HUES48 (cell line): Measurements from ENCODE around the gene MYL1.

Experiments
- H3K27ac ChIP-seq: one replicate; pipeline ENCODE4 v1.7.0; 2013; ENCODE audit warnings: low read depth, low read length, inconsistent platforms
- H3K27me3 ChIP-seq: 2 replicates; pipeline ENCODE4 v1.6.1; 2013; ENCODE audit warnings: mild to moderate bottlenecking, low read length; ENCODE audit not compliant: control insufficient read depth, insufficient read depth
- H3K36me3 ChIP-seq: 2 replicates; pipeline ENCODE4 v1.6.1; 2013; ENCODE audit warnings: low read length; ENCODE audit not compliant: control insufficient read depth, insufficient read depth
- H3K4me1 ChIP-seq: 2 replicates; pipeline ENCODE4 v1.6.1; 2013; ENCODE audit warnings: mild to moderate bottlenecking, low read length; ENCODE audit not compliant: control insufficient read depth, insufficient read depth
- H3K4me3 ChIP-seq: 2 replicates; pipeline ENCODE4 v1.5.1; 2013; ENCODE audit warnings: mild to moderate bottlenecking, low read depth, low read length
- H3K9ac ChIP-seq: 2 replicates; pipeline ENCODE4 v1.6.1; 2013; ENCODE audit warnings: mild to moderate bottlenecking, low read depth, low read length, moderate library complexity
- H3K9me3 ChIP-seq: 2 replicates; pipeline ENCODE4 v1.6.1; 2013; ENCODE audit warnings: low read length; ENCODE audit not compliant: control insufficient read depth, insufficient read depth

MYL1 gene

DNA sequence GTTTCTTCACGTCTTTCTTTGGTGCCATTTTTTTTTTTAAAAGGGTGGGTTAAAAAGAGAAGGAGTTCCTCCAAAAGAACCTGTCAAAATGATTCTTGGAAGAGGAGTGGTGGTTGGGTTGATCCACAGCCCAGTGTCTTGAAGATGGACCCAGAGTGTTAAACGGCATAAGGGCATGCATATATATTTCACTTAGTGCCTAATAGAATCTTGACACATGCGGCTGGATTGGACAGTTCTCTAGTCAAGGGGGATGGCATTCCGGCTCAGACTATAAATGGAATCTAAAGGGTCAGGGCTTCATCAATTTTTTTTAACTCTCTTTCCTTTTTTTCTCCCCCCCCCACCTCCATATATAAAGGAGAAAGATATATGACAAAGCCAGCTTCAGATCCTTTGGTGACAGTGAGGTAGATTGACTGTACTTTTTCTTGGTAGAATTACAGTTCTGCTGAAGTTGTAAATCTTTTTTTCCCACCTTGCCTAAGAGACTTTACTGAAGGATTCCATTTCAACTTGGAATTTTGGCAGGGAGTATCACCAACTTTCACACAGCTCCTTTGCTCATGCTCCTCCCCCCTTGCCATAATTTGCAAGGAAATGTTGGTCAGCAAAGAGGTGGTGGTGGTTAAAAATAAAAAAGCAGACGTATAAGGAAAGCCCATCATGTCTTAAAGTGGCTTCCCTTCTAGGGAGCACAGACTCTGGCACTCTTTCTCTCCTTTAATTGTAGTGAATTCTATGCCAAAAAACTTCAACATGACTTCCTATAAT, at the start of gene MYL1:
TSS of gene MYL1 (minus strand) at position 160 of the 774 bp plus-strand sequence. CDS start at position 28, 132 bp downstream.
- H3K4me3 ChIP-seq: no peak within 1 kb of the TSS
- no peak within 1 kb of the TSS for H3K27ac ChIP-seq
- no peaks in the 10 kb centered on the region for H3K36me3 ChIP-seq
- no peak within 1 kb of the TSS for H3K9ac ChIP-seq
- no peaks in the 10 kb centered on the region for H3K4me1 ChIP-seq
- no peaks in the 10 kb centered on the region for H3K27me3 ChIP-seq
- H3K9me3 ChIP-seq: no peaks in the 10 kb centered on the region

DNA sequence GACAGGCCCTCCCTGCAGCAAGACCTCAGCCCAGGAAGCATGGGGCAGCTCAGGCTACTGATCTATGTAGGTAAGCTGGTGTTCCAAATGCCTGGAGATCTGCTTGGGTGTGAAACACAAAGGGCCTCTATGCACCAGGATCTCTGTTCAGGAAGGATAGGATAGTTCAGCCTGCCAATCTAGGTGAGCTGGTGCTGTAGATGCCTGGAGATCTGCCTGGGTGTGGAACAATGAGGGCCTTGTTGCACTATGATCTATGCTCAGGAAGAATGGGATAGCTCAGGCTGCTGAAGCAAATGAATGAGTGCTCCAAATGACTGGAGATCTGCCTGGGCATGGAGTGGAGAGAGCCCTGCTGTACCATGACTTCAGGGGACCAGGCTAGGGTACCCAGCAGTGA, 48.9 kb upstream of the MYL1 start:
- no peaks in the 10 kb centered on the region for H3K9me3 ChIP-seq
- H3K36me3 ChIP-seq: no peaks in the 10 kb centered on the region
- no peak overlapping the region for H3K27ac ChIP-seq
- H3K4me1 ChIP-seq: no peaks in the 10 kb centered on the region
- H3K9ac ChIP-seq: no peak overlapping the region
- no peak overlapping the region for H3K4me3 ChIP-seq
- H3K27me3 ChIP-seq: no peaks in the 10 kb centered on the region

- Histone ChIP-seq H3K27me3 (no peaks in the 10 kb centered on the region), H3K36me3 (no peaks in the 10 kb centered on the region), H3K9me3 (no peaks in the 10 kb centered on the region), H3K4me1 (no peaks in the 10 kb centered on the region), H3K9ac (no peak overlapping the region), H3K4me3 (no peak overlapping the region), H3K27ac (no peak overlapping the region)
Observed at GRCh38 chr2:210363261-210363660, 48.3 kb upstream of the MYL1 start.

GRCh38 chr2:210360412-210360811, 45.4 kb upstream of the MYL1 start:
- no peaks in the 10 kb centered on the region for H3K9me3 ChIP-seq
- H3K27ac ChIP-seq: no peak overlapping the region
- H3K4me3 ChIP-seq: no peak overlapping the region
- no peaks in the 10 kb centered on the region for H3K36me3 ChIP-seq
- no peak overlapping the region for H3K9ac ChIP-seq
- H3K4me1 ChIP-seq: no peaks in the 10 kb centered on the region
- no peaks in the 10 kb centered on the region for H3K27me3 ChIP-seq

- H3K9ac ChIP-seq: no peak overlapping the region
- no peaks in the 10 kb centered on the region for H3K9me3 ChIP-seq
- no peaks in the 10 kb centered on the region for H3K27me3 ChIP-seq
- no peak overlapping the region for H3K27ac ChIP-seq
- H3K36me3 ChIP-seq: no peaks in the 10 kb centered on the region
- H3K4me1 ChIP-seq: no peaks in the 10 kb centered on the region
- H3K4me3 ChIP-seq: no peak overlapping the region
Observed at GRCh38 chr2:210356944-210357343, 42.0 kb upstream of the MYL1 start.

GRCh38 chr2:210337159-210337558, 22.2 kb upstream of the MYL1 start:
- H3K36me3 ChIP-seq: no peaks in the 10 kb centered on the region
- no peak overlapping the region for H3K4me3 ChIP-seq
- H3K27ac ChIP-seq: no peak overlapping the region

GRCh38 chr2:210324906-210325305, 9.9 kb upstream of the MYL1 start:
- H3K9ac ChIP-seq: no peak overlapping the region
- H3K36me3 ChIP-seq: no peaks in the 10 kb centered on the region
- no peak overlapping the region for H3K27ac ChIP-seq
- no peak overlapping the region for H3K4me3 ChIP-seq
- no peaks in the 10 kb centered on the region for H3K27me3 ChIP-seq
- no peaks in the 10 kb centered on the region for H3K9me3 ChIP-seq
- no peaks in the 10 kb centered on the region for H3K4me1 ChIP-seq

More at GRCh38 chr2:210337159-210337558, 22.2 kb upstream of the MYL1 start:
- Histone ChIP-seq H3K27me3 (no peaks in the 10 kb centered on the region), H3K4me1 (no peaks in the 10 kb centered on the region), H3K9me3 (no peaks in the 10 kb centered on the region), H3K9ac (no peak overlapping the region)

- H3K27ac ChIP-seq: no peak overlapping the region
- no peaks in the 10 kb centered on the region for H3K4me1 ChIP-seq
- no peak overlapping the region for H3K4me3 ChIP-seq
- no peaks in the 10 kb centered on the region for H3K27me3 ChIP-seq
- no peaks in the 10 kb centered on the region for H3K36me3 ChIP-seq
- no peak overlapping the region for H3K9ac ChIP-seq
- no peaks in the 10 kb centered on the region for H3K9me3 ChIP-seq
Observed at GRCh38 chr2:210324458-210324857, 9.5 kb upstream of the MYL1 start.

DNA sequence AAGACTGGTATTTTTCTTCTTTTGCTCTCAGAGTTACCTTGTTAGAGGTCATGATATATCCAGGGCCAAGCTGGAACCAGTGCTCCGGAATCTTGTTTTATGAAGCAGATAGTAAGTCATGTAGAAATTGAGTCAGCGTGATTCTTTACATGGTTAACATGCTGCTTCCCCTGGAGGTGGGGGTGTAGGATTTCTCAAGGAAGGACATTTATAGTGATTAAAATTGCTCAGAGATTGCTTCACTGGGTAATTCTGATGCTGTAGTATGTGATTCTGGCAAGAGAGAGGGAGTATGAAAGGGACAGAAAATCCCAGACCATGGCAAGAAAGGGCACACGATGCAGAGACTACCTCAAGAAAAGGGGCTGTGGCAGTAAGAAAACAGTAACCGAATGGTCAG, 8.0 kb upstream of the MYL1 start:
- Histone ChIP-seq H3K4me3 (no peak overlapping the region), H3K9me3 (no peaks in the 10 kb centered on the region), H3K9ac (no peak overlapping the region), H3K4me1 (no peaks in the 10 kb centered on the region), H3K27ac (no peak overlapping the region), H3K27me3 (no peaks in the 10 kb centered on the region), H3K36me3 (no peaks in the 10 kb centered on the region)

DNA sequence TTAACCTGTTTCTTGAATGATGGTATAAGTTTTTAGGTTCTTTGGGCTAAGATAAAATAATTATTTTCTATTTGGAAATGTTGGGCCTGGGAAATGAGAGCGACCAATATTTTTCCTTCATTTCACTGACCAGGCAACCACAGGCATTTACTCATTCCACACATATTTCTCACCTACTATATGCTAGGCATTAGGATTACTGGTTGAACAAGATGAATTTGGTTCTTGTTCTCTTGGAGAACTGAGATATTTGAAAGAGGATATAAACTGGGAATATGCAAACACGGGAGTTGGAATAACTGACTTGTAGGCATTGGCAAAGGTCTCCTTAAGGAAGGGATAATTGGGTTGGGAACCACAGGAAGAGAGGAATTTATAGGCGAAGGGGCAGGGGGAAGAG, 3.9 kb upstream of the MYL1 start:
- no peaks in the 10 kb centered on the region for H3K9me3 ChIP-seq
- H3K4me1 ChIP-seq: no peaks in the 10 kb centered on the region
- no peaks in the 10 kb centered on the region for H3K27me3 ChIP-seq
- H3K9ac ChIP-seq: no peak overlapping the region
- no peak overlapping the region for H3K27ac ChIP-seq
- H3K36me3 ChIP-seq: no peaks in the 10 kb centered on the region
- H3K4me3 ChIP-seq: no peak overlapping the region

- no peaks in the 10 kb centered on the region for H3K9me3 ChIP-seq
- H3K9ac ChIP-seq: no peak overlapping the region
- H3K4me1 ChIP-seq: no peaks in the 10 kb centered on the region
- no peaks in the 10 kb centered on the region for H3K27me3 ChIP-seq
- no peak overlapping the region for H3K4me3 ChIP-seq
- no peak overlapping the region for H3K27ac ChIP-seq
- no peaks in the 10 kb centered on the region for H3K36me3 ChIP-seq
Observed at GRCh38 chr2:210318486-210318885, 3.5 kb upstream of the MYL1 start.
